Fibroblast of lung (primary cell): Measurements from ENCODE around the gene CCDC6. TPM values are rescaled to one million over a fixed set of nuclear protein-coding genes. Genes with fewer than 3 reads are reported as not detected.

ENCODE experiments used
- DNase-seq, 2 donors: peaks; one replicate each; pipeline versions ENCODE4 v3.0.0 to v3.0.0-alpha.2; 2010; ENCODE audit warnings: low read depth in 2 of 2
- H2AFZ ChIP-seq: 2 replicates; pipeline ENCODE4 v1.5.1; 2012; ENCODE audit warnings: low read length, control low read depth, inconsistent platforms
- H3K27ac ChIP-seq: 2 replicates; pipeline ENCODE4 v1.5.1; 2011; ENCODE audit warnings: low read length, control low read depth; ENCODE audit not compliant: insufficient read depth
- H3K27me3 ChIP-seq: 2 replicates; pipeline ENCODE4 v1.5.1; 2011; ENCODE audit warnings: mild to moderate bottlenecking, low read length; ENCODE audit not compliant: control insufficient read depth, insufficient read depth
- H3K36me3 ChIP-seq: 2 replicates; pipeline ENCODE4 v1.5.1; 2011; ENCODE audit warnings: low read length; ENCODE audit not compliant: control insufficient read depth, insufficient read depth
- H3K4me1 ChIP-seq: 2 replicates; pipeline ENCODE4 v1.5.1; 2011; ENCODE audit warnings: low read length; ENCODE audit not compliant: control insufficient read depth, insufficient read depth; ENCODE audit errors: extremely low read depth
- H3K4me2 ChIP-seq: 2 replicates; pipeline ENCODE4 v1.5.1; 2011; ENCODE audit warnings: low read length, control low read depth; ENCODE audit not compliant: insufficient read depth; ENCODE audit errors: extremely low read depth
- H3K4me3 ChIP-seq, 4 experiments: fragments of 200-600 bp in 1 of 4; sonication (generic) in 1 of 4; replicated peaks in 1 of 4; 2 replicates each; pipeline ENCODE4 v1.5.1; 2011 to 2016; ENCODE audit warnings: low read length in 4 of 4, low read depth in 3 of 4, mild to moderate bottlenecking in 3 of 4, control low read depth in 2 of 4, inconsistent platforms in 1 of 4, mixed read lengths in 1 of 4; ENCODE audit not compliant: insufficient read depth in 1 of 4; ENCODE audit errors: control extremely low read depth in 1 of 4
- H3K79me2 ChIP-seq: 2 replicates; pipeline ENCODE4 v1.5.1; 2012; ENCODE audit warnings: mild to moderate bottlenecking, low read length, inconsistent platforms; ENCODE audit not compliant: control insufficient read depth, insufficient read depth
- H3K9ac ChIP-seq: 2 replicates; pipeline ENCODE4 v1.5.1; 2011; ENCODE audit warnings: mild to moderate bottlenecking, low read length, control low read depth; ENCODE audit not compliant: insufficient read depth
- H3K9me3 ChIP-seq: 2 replicates; pipeline ENCODE4 v1.5.1; 2012; ENCODE audit warnings: low read depth, low read length; ENCODE audit not compliant: control insufficient read depth, insufficient read depth
- H4K20me1 ChIP-seq: 2 replicates; pipeline ENCODE4 v1.5.1; 2011; ENCODE audit warnings: low read length; ENCODE audit not compliant: control insufficient read depth, insufficient read depth; ENCODE audit errors: extremely low read depth
- EZH2 ChIP-seq: IDR thresholded peaks from 2 replicates; pipeline ENCODE4 v1.5.1; 2012; ENCODE audit warnings: low read length, control low read depth, mild to moderate bottlenecking; ENCODE audit errors: missing control alignments
- polyA plus RNA-seq, 2 donors: library from polyadenylated mRNA; depleted of rRNA in 1 of 2; stranded (reverse) in 1 of 2; unstranded in 1 of 2; fragments of >200 nt; gene quantifications; 2 replicates each; pipeline ENCODE4 v1.2.1, GENCODE V29; 2011 to 2012; ENCODE audit warnings: missing spikeins in 1 of 2
- total RNA-seq: library from RNA; depleted of rRNA; stranded (reverse); fragments of >200 nt; gene quantifications from 2 replicates; pipeline ENCODE4 v1.2.1, GENCODE V29; 2014
- TF ChIP-seq, protein P1 (sequence below), 2 donors: IDR thresholded peaks in 1 of 2; conservative IDR thresholded peaks in 1 of 2; 1 replicate in 1 of 2; 2 replicates in 1 of 2; pipeline ENCODE4 v1.5.1; 2011 to 2012; ENCODE audit warnings: low read length in 2 of 2, control low read depth in 1 of 2, inconsistent platforms in 1 of 2, low read depth in 1 of 2, mild to moderate bottlenecking in 1 of 2

CCDC6 gene
- total and polyA plus RNA-seq, 2 donors (not counting 1 experiment from before 2014, with no cell fraction given): 35.5 to 51.2 TPM

DNA sequence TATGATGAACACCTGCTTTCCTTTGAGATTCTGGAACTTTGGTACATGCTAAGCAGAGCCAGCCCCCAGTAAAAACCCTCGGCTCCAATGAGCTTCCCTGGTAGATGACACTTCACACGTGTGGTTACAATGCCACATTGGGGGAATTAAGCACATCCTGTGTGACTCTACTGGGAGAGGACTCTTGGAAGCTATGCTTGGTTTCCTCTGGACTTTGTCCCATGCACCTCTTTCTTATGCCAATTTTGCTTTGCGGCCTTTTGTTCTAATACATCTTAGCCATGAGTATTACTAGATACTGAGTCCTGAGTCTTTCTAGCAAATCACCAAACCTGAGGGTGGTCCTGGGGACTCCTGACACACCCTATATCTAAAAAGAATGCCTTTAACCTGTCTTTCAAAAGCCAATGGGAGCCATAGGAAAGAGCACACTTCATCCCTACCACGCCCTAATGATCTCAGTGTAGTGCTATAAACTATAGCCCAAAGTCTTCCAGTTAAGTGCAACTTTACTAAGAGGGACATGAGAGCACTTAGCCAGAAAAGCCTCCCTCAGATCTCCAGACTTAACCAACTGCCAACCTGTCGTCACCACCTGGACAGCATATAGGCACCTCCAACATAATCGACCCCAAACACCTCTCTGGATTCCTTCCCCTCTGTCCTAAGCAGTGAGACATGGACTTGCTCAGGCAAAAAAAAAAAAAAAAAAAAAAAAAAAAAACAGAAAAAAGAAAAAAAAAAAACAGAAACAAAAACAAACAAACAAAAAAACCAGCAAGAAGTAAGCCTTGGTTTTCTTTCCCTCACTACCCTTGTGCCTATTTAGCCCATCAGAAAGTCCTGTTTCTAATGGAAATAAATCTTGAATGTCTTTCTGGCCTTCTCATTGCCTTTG lies 37.4 kb downstream of the CCDC6 start:
- Histone ChIP-seq H4K20me1 (no peaks in the 10 kb centered on the region), H3K4me2 (no peak overlapping the region), H3K27ac (no peak overlapping the region), H3K4me3 (no peak overlapping the region), H3K36me3 (no peaks in the 10 kb centered on the region), H3K9me3 (no peaks in the 10 kb centered on the region), H3K27me3 (no peaks in the 10 kb centered on the region), H2AFZ (no peak overlapping the region), H3K9ac (no peak overlapping the region), H3K4me1 (peaks cover 6% of the 10 kb centered on the region), H3K79me2 (peaks cover 21% of the 10 kb centered on the region)
- DNase-seq: no peak
- TF ChIP-seq, protein P1, sequence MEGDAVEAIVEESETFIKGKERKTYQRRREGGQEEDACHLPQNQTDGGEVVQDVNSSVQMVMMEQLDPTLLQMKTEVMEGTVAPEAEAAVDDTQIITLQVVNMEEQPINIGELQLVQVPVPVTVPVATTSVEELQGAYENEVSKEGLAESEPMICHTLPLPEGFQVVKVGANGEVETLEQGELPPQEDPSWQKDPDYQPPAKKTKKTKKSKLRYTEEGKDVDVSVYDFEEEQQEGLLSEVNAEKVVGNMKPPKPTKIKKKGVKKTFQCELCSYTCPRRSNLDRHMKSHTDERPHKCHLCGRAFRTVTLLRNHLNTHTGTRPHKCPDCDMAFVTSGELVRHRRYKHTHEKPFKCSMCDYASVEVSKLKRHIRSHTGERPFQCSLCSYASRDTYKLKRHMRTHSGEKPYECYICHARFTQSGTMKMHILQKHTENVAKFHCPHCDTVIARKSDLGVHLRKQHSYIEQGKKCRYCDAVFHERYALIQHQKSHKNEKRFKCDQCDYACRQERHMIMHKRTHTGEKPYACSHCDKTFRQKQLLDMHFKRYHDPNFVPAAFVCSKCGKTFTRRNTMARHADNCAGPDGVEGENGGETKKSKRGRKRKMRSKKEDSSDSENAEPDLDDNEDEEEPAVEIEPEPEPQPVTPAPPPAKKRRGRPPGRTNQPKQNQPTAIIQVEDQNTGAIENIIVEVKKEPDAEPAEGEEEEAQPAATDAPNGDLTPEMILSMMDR (conservative IDR thresholded peaks at IDR 0.05 in 1 of 2, IDR thresholded peaks at IDR 0.05 in 1 of 2; ENCODE audit: low read depth in 1 of 2, low read length in 2 of 2): no peak

DNA sequence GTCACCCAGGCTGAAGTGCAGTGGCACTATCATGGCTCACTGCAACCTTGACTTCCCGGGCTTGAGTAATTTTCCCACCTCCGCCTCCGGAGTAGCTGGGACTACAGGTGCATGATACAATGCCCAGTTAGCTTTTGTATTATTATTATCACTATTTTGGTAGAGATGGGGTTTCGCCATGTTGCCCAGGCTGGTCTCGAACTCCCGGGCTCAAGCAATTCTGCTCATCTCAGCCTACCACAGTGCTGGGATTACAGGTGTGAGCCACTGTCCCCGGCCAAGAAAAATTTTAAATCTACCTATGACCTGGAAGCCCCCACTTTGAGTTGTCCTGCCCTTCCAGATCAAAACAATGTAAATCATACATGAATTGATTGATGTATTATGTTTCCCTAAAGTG lies 38.8 kb downstream of the CCDC6 start:
- Histone ChIP-seq H3K4me1 (peaks cover 3% of the 10 kb centered on the region), H2AFZ (no peak overlapping the region), H3K27ac (no peak overlapping the region), H3K36me3 (no peaks in the 10 kb centered on the region), H3K27me3 (no peaks in the 10 kb centered on the region), H3K9me3 (no peaks in the 10 kb centered on the region), H3K4me3 (no peak overlapping the region), H3K9ac (no peak overlapping the region), H3K4me2 (no peak overlapping the region), H3K79me2 (peaks cover 19% of the 10 kb centered on the region), H4K20me1 (no peaks in the 10 kb centered on the region)
- DNase-seq: no peak
- TF ChIP-seq, protein P1 (conservative IDR thresholded peaks at IDR 0.05 in 1 of 2, IDR thresholded peaks at IDR 0.05 in 1 of 2; ENCODE audit: low read depth in 1 of 2, low read length in 2 of 2): no peak
- no peak for TF ChIP-seq EZH2

DNA sequence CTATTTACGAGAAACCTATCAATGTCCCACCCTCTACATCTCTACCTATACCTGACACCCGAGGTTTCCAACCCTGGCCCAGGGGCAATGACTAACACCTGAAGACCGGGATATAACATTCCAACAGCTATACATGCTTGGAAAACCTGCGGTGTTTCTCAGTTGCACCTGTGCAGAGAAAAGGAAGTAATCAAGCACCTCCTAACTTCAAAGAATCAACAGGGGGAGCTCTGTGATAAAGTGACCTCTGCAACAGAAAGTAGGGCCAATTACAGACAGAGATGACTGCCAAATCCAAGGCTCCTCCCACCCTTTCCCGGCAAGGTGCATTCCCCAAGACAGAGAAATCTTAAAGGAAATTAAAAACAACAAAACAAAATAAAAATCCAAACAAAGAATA lies 41.3 kb downstream of the CCDC6 start:
- Histone ChIP-seq H4K20me1 (no peaks in the 10 kb centered on the region), H3K4me1 (no peaks in the 10 kb centered on the region), H2AFZ (no peak overlapping the region), H3K9ac (no peak overlapping the region), H3K36me3 (no peaks in the 10 kb centered on the region), H3K79me2 (peaks cover 13% of the 10 kb centered on the region), H3K4me2 (no peak overlapping the region), H3K9me3 (no peaks in the 10 kb centered on the region), H3K4me3 (no peak overlapping the region), H3K27me3 (no peaks in the 10 kb centered on the region), H3K27ac (no peak overlapping the region)
- TF ChIP-seq, protein P1 (conservative IDR thresholded peaks at IDR 0.05 in 1 of 2, IDR thresholded peaks at IDR 0.05 in 1 of 2; ENCODE audit: low read depth in 1 of 2, low read length in 2 of 2): peak in 1 of 2 donors; percentile 29
- no peak for TF ChIP-seq EZH2
- peak; percentile 36 to 37 for DNase-seq
